Stomach smooth muscle (tissue), 2 donors: Measurements from ENCODE around the gene SPDYE2.
"Not testable (repeated sequence)": the region's sequence is repeated elsewhere in the genome, so short reads cannot be mapped to it uniquely, and the experiment has no call there.

Experiments
- H3K27ac ChIP-seq: one replicate; pipeline ENCODE4 v1.7.0; 2013; ENCODE audit warnings: mild to moderate bottlenecking, low read length, inconsistent platforms
- H3K27me3 ChIP-seq, 2 donors: one replicate each; pipeline ENCODE4 v1.7.0; 2013; ENCODE audit warnings: low read length in 2 of 2; ENCODE audit not compliant: insufficient read depth in 2 of 2, control insufficient read depth in 1 of 2
- H3K36me3 ChIP-seq, 2 donors: one replicate each; pipeline ENCODE4 v1.7.0; 2013; ENCODE audit warnings: low read length in 2 of 2; ENCODE audit not compliant: control insufficient read depth in 2 of 2, insufficient read depth in 2 of 2
- H3K4me1 ChIP-seq: one replicate; pipeline ENCODE4 v1.7.0; 2013; ENCODE audit warnings: low read length; ENCODE audit not compliant: control insufficient read depth, insufficient read depth
- H3K4me3 ChIP-seq, 2 donors: one replicate each; pipeline ENCODE4 v1.7.0; 2013; ENCODE audit warnings: low read length in 2 of 2
- H3K9ac ChIP-seq, 2 donors: one replicate each; pipeline ENCODE4 v1.7.0; 2013; ENCODE audit warnings: low read length in 2 of 2, mild to moderate bottlenecking in 1 of 2
- H3K9me3 ChIP-seq, 2 donors: one replicate each; pipeline ENCODE4 v1.7.0; 2013; ENCODE audit warnings: low read length in 2 of 2; ENCODE audit not compliant: control insufficient read depth in 2 of 2
- donor health status: healthy.
- donor health status: Pancreatic carcinoma.

SPDYE2 gene

GRCh38 chr7:102610441-102610840, 59.4 kb downstream of the SPDYE2 start:
- H3K36me3 ChIP-seq, H3K9me3 ChIP-seq, H3K9ac ChIP-seq, H3K4me3 ChIP-seq, H3K4me1 ChIP-seq, H3K27me3 ChIP-seq, H3K27ac ChIP-seq: not testable (repeated sequence)

- not testable (repeated sequence) for H3K4me1 ChIP-seq, H3K9me3 ChIP-seq, H3K9ac ChIP-seq, H3K4me3 ChIP-seq, H3K36me3 ChIP-seq, H3K27ac ChIP-seq, H3K27me3 ChIP-seq
These were observed 60.1 kb downstream of the SPDYE2 start for GRCh38 chr7:102611013-102611674.

- peak overlapping the region in 1 of 2 donors; percentile 47 for H3K4me3 ChIP-seq
- not testable (repeated sequence) for H3K9ac ChIP-seq
- peak overlapping the region; percentile 53 for H3K27ac ChIP-seq
These were observed 60.8 kb downstream of the SPDYE2 start for GRCh38 chr7:102611675-102612325.

More at GRCh38 chr7:102611675-102612325, 60.8 kb downstream of the SPDYE2 start:
- H3K9me3 ChIP-seq, H3K27me3 ChIP-seq, H3K36me3 ChIP-seq, H3K4me1 ChIP-seq: not testable (repeated sequence)
